GM19193 (cell line): ENCODE data around the gene ASPHD2.

ENCODE experiments used
- POLR2A ChIP-seq: IDR thresholded peaks from 4 replicates; pipeline ENCODE4 v1.6.1; 2011; ENCODE audit not compliant: insufficient read depth, insufficient read length; ENCODE audit errors: extremely low read depth

The ASPHD2 gene

GRCh38 chr22:26477341-26477731 is 48.3 kb downstream of the ASPHD2 start:
- no peak for TF ChIP-seq POLR2A

- TF ChIP-seq POLR2A, result no peak
These were observed 50.2 kb downstream of the ASPHD2 start for GRCh38 chr22:26479043-26479791.

DNA sequence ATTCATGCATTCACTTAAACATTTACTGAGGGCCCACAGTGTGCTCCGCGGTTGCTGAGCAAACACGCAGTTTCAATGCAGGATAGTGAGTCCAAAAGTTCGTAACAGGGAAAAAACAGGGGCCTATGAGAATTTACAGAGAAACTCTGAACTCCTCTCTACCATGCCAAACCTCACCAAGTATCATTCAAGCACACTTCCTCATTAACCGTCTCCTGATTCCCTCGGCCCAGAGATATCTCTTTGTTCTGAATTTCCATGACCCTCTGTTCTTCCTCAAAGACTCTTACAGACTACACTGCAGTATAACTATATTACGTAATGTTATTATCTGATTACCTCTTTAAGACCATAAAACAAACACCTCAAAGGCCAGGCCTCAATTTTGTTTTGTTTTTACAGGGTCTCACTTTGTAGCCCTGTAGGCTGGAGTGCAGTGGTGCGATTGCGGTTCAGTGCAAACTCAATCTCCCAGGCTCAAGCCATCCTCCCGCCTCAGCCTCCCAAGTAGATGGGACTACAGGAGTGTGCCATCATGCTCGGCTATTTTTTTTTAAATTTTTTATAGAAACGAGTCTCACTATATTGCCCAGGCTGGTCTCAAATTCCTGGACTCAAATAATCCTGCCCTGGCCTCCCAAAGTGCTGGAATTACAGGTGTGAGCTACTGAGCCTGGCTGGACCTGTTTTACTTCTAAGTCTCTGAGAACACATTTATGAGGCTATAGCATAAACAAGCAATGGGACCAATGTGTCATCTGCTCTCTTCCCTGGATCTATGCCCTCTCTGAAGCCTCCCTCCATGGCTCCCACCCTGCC is 50.9 kb downstream of the ASPHD2 start:
- no peak for TF ChIP-seq POLR2A

DNA sequence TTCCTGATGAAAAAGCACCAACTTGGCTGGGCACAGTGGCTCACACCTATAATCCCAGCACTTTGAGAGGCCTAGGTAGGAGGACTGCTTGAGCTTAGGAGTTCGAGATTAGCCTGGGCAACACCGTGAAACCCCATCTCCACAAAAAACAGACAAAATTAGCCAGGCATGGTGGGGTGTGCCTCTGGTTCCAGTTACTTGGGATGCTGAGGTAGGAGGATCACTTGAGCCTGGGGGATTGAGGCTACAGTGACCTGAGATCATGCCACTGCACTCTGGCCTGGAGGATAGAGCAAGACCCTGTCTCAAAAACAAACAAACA is 51.5 kb downstream of the ASPHD2 start:
- TF ChIP-seq POLR2A, result no peak

GRCh38 chr22:26481112-26481693 is 52.1 kb downstream of the ASPHD2 start:
- no peak for TF ChIP-seq POLR2A

GRCh38 chr22:26481694-26482093 is 52.6 kb downstream of the ASPHD2 start:
- TF ChIP-seq POLR2A, result no peak

GRCh38 chr22:26482161-26482560 is 53.1 kb downstream of the ASPHD2 start:
- no peak for TF ChIP-seq POLR2A

GRCh38 chr22:26483043-26483438 is 54.0 kb downstream of the ASPHD2 start:
- no peak for TF ChIP-seq POLR2A

GRCh38 chr22:26483439-26484359 is 54.6 kb downstream of the ASPHD2 start, which contains the start of the genes HPS4 and SRRD:
Gene HPS4 (minus strand): TSS chr22:26483783. CDS start chr22:26481762, 2,021 bp downstream.
Gene SRRD (plus strand): TSS chr22:26483877. CDS start chr22:26483891, 14 bp downstream.
- TF ChIP-seq POLR2A, result peak; percentile 89

GRCh38 chr22:26484360-26484706 is 55.3 kb downstream of the ASPHD2 start:
- no peak for TF ChIP-seq POLR2A

- TF ChIP-seq POLR2A, result no peak
These were observed 56.0 kb downstream of the ASPHD2 start for GRCh38 chr22:26485013-26485412.

- no peak for TF ChIP-seq POLR2A
These were observed 56.8 kb downstream of the ASPHD2 start for GRCh38 chr22:26485806-26486390.

DNA sequence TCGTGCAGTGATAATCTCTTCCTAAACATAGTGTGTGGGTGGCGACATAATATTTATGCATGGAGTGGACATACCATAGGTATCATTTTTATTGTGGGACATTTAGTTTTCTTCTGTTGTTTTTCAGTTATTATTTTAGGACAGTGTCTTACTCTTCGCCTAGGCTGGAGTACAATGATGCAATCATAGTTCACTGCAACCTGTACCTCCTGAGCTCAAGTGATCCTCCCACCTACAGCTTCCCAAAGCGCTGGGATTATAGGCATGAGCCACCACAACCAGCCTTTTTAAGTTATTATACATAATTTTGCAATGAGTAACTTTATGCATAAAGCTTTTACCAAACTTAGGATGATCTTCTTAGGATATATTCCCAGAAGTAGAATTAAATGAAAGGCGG is 57.3 kb downstream of the ASPHD2 start:
- TF ChIP-seq POLR2A, result no peak

- no peak for TF ChIP-seq POLR2A
These were observed 58.9 kb downstream of the ASPHD2 start for GRCh38 chr22:26487996-26488395.

- TF ChIP-seq POLR2A, result no peak
These were observed 60.5 kb downstream of the ASPHD2 start for GRCh38 chr22:26489447-26490036.

GRCh38 chr22:26492220-26492619 is 63.2 kb downstream of the ASPHD2 start:
- TF ChIP-seq POLR2A, result no peak
